Measurements from ENCODE around the gene ANXA4. TPM values are rescaled to one million over a fixed set of nuclear protein-coding genes. Genes with fewer than 3 reads are reported as not detected.
A peak's percentile ranks its signal among the peaks of the same experiment; 100 is the strongest.

Gene ANXA4
- total RNA-seq = 20.2 TPM
- polyA plus RNA-seq (ENCODE audit: insufficient read depth in 1 of 8, insufficient read length in 8 of 8, low replicate concordance in 1 of 8) = 10 to 100 TPM; 24.7 to 51.1 (median 31.0) TPM
- long read RNA-seq, donor 1, partial matches to known transcripts = 0 of 2 reads
- long read RNA-seq, donor 1, other reads (novel, unspliced or antisense) = 0 of 2 reads
- long read RNA-seq, donor 2, partial matches to known transcripts = 0 of 1 reads
- long read RNA-seq, donor 2, other reads (novel, unspliced or antisense) = 0 of 1 reads
- long read RNA-seq, donor 3, partial matches to known transcripts = 0 of 4 reads
- long read RNA-seq, donor 3, other reads (novel, unspliced or antisense) = 0 of 4 reads
- long read RNA-seq, donor 4, transcript ANXA4-201 (13 exons, 2,799 nt) = major isoform, 7 of 7 reads
- long read RNA-seq, donor 4, partial matches to known transcripts = 0 of 7 reads
- long read RNA-seq, donor 4, other reads (novel, unspliced or antisense) = 0 of 7 reads
- long read RNA-seq, donor 5, transcript ANXA4-201 (13 exons, 2,799 nt) = major isoform, 13 of 13 reads
- long read RNA-seq, donor 5, partial matches to known transcripts = 0 of 13 reads
- long read RNA-seq, donor 5, other reads (novel, unspliced or antisense) = 0 of 13 reads
- long read RNA-seq, donor 6, full-length matches to known transcripts = 6 of 6 reads
- long read RNA-seq, donor 6, partial matches to known transcripts = 0 of 6 reads
- long read RNA-seq, donor 6, other reads (novel, unspliced or antisense) = 0 of 6 reads
- long read RNA-seq, donor 7, full-length matches to known transcripts = 8 of 8 reads
- long read RNA-seq, donor 7, partial matches to known transcripts = 0 of 8 reads
- long read RNA-seq, donor 7, other reads (novel, unspliced or antisense) = 0 of 8 reads
- long read RNA-seq, donor 8, full-length matches to known transcripts = 11 of 11 reads
- long read RNA-seq, donor 8, partial matches to known transcripts = 0 of 11 reads
- long read RNA-seq, donor 8, other reads (novel, unspliced or antisense) = 0 of 11 reads
- long read RNA-seq, donor 9, transcript ANXA4-201 (13 exons, 2,799 nt) = major isoform, 10 of 10 reads
- long read RNA-seq, donor 9, partial matches to known transcripts = 0 of 10 reads
- long read RNA-seq, donor 9, other reads (novel, unspliced or antisense) = 0 of 10 reads
- long read RNA-seq, donor 10, transcript ANXA4-201 (13 exons, 2,799 nt) = major isoform, 7 of 7 reads
- long read RNA-seq, donor 10, partial matches to known transcripts = 0 of 7 reads
- long read RNA-seq, donor 10, other reads (novel, unspliced or antisense) = 0 of 7 reads
- long read RNA-seq, donor 11, full-length matches to known transcripts = 8 of 8 reads
- long read RNA-seq, donor 11, partial matches to known transcripts = 0 of 8 reads
- long read RNA-seq, donor 11, other reads (novel, unspliced or antisense) = 0 of 8 reads

GRCh38 chr2:69741575-69742321, at the start of gene ANXA4:
Gene ANXA4, plus strand, starts transcription at chr2:69742134. Its CDS starts 39,432 bp downstream, at chr2:69781566.
- WGBS (ENCODE audit: insufficient coverage) = under 1% methylated on average over 73 of the region's 75 CpGs
- H3K27me3 ChIP-seq (ENCODE audit: control insufficient read depth, insufficient read depth, low read length) = no peaks in the 10 kb centered on the region
- peak; percentile 82 for DNase-seq
- peak within 1 kb of the TSS; percentile 97 for H3K27ac ChIP-seq (ENCODE audit: low read length)
- no peaks in the 10 kb centered on the region for H3K9me3 ChIP-seq (replicated peaks; ENCODE audit: control insufficient read depth, low read depth, low read length)
- H3K4me1 ChIP-seq (ENCODE audit: control insufficient read depth, insufficient read depth, low read length) = peaks cover 13% of the 10 kb centered on the region
- peak within 1 kb of the TSS; percentile 66 for H3K4me3 ChIP-seq (ENCODE audit: low read length)
- H3K36me3 ChIP-seq (ENCODE audit: control insufficient read depth, insufficient read depth, low read length) = no peaks in the 10 kb centered on the region

GRCh38 chr2:69692424-69692823, 49.5 kb upstream of the ANXA4 start:
- H3K27ac ChIP-seq (ENCODE audit: low read length) = no peak overlapping the region
- no peak for DNase-seq
- no peaks in the 10 kb centered on the region for H3K36me3 ChIP-seq (ENCODE audit: control insufficient read depth, insufficient read depth, low read length)
- H3K9me3 ChIP-seq (replicated peaks; ENCODE audit: control insufficient read depth, low read depth, low read length) = no peaks in the 10 kb centered on the region
- WGBS (ENCODE audit: insufficient coverage) = no CpG with 5 or more reads among the region's 2 CpGs
- no peak overlapping the region for H3K4me3 ChIP-seq (ENCODE audit: low read length)
- H3K4me1 ChIP-seq (ENCODE audit: control insufficient read depth, insufficient read depth, low read length) = peaks cover 7% of the 10 kb centered on the region
- H3K27me3 ChIP-seq (ENCODE audit: control insufficient read depth, insufficient read depth, low read length) = no peaks in the 10 kb centered on the region

GRCh38 chr2:69693059-69693774, 48.7 kb upstream of the ANXA4 start:
- Histone ChIP-seq H3K27ac (ENCODE audit: low read length) (no peak overlapping the region), H3K4me3 (ENCODE audit: low read length) (no peak overlapping the region), H3K4me1 (ENCODE audit: control insufficient read depth, insufficient read depth, low read length) (peaks cover 7% of the 10 kb centered on the region), H3K27me3 (ENCODE audit: control insufficient read depth, insufficient read depth, low read length) (no peaks in the 10 kb centered on the region), H3K9me3 (replicated peaks; ENCODE audit: control insufficient read depth, low read depth, low read length) (no peaks in the 10 kb centered on the region), H3K36me3 (ENCODE audit: control insufficient read depth, insufficient read depth, low read length) (no peaks in the 10 kb centered on the region)
- DNase-seq = no peak
- 26% methylated on average over 3 of the region's 4 CpGs for WGBS (ENCODE audit: insufficient coverage)

- Histone ChIP-seq H3K27ac (ENCODE audit: low read length) (no peak overlapping the region), H3K36me3 (ENCODE audit: control insufficient read depth, insufficient read depth, low read length) (no peaks in the 10 kb centered on the region)
Measured at GRCh38 chr2:69693775-69694450, 48.0 kb upstream of the ANXA4 start.

GRCh38 chr2:69694894-69695849, 46.8 kb upstream of the ANXA4 start:
- H3K4me3 ChIP-seq (ENCODE audit: low read length) = no peak overlapping the region
- WGBS (ENCODE audit: insufficient coverage) = 76% methylated on average over 7 of the region's 12 CpGs
- no peaks in the 10 kb centered on the region for H3K36me3 ChIP-seq (ENCODE audit: control insufficient read depth, insufficient read depth, low read length)
- no peaks in the 10 kb centered on the region for H3K27me3 ChIP-seq (ENCODE audit: control insufficient read depth, insufficient read depth, low read length)
- peaks cover 7% of the 10 kb centered on the region for H3K4me1 ChIP-seq (ENCODE audit: control insufficient read depth, insufficient read depth, low read length)
- H3K9me3 ChIP-seq (replicated peaks; ENCODE audit: control insufficient read depth, low read depth, low read length) = no peaks in the 10 kb centered on the region
- peak; percentile 56 for DNase-seq
- H3K27ac ChIP-seq (ENCODE audit: low read length) = no peak overlapping the region

More at GRCh38 chr2:69693775-69694450, 48.0 kb upstream of the ANXA4 start:
- H3K9me3 ChIP-seq (replicated peaks; ENCODE audit: control insufficient read depth, low read depth, low read length) = no peaks in the 10 kb centered on the region
- H3K27me3 ChIP-seq (ENCODE audit: control insufficient read depth, insufficient read depth, low read length) = no peaks in the 10 kb centered on the region
- peaks cover 7% of the 10 kb centered on the region for H3K4me1 ChIP-seq (ENCODE audit: control insufficient read depth, insufficient read depth, low read length)
- DNase-seq = no peak
- H3K4me3 ChIP-seq (ENCODE audit: low read length) = no peak overlapping the region
- WGBS (ENCODE audit: insufficient coverage) = 60% methylated on average over 1 of the region's 6 CpGs

GRCh38 chr2:69695850-69696216, 46.1 kb upstream of the ANXA4 start:
- peaks cover 7% of the 10 kb centered on the region for H3K4me1 ChIP-seq (ENCODE audit: control insufficient read depth, insufficient read depth, low read length)
- no CpG with 5 or more reads among the region's 2 CpGs for WGBS (ENCODE audit: insufficient coverage)
- H3K27me3 ChIP-seq (ENCODE audit: control insufficient read depth, insufficient read depth, low read length) = no peaks in the 10 kb centered on the region
- H3K27ac ChIP-seq (ENCODE audit: low read length) = no peak overlapping the region
- no peaks in the 10 kb centered on the region for H3K36me3 ChIP-seq (ENCODE audit: control insufficient read depth, insufficient read depth, low read length)
- no peaks in the 10 kb centered on the region for H3K9me3 ChIP-seq (replicated peaks; ENCODE audit: control insufficient read depth, low read depth, low read length)
- DNase-seq = no peak
- H3K4me3 ChIP-seq (ENCODE audit: low read length) = no peak overlapping the region

GRCh38 chr2:69700381-69700780, 41.6 kb upstream of the ANXA4 start:
- H3K4me3 ChIP-seq (ENCODE audit: low read length) = no peak overlapping the region
- WGBS (ENCODE audit: insufficient coverage) = no CpG with 5 or more reads among the region's 5 CpGs

More at GRCh38 chr2:69700381-69700780, 41.6 kb upstream of the ANXA4 start:
- Histone ChIP-seq H3K27me3 (ENCODE audit: control insufficient read depth, insufficient read depth, low read length) (no peaks in the 10 kb centered on the region), H3K27ac (ENCODE audit: low read length) (no peak overlapping the region), H3K4me1 (ENCODE audit: control insufficient read depth, insufficient read depth, low read length) (no peaks in the 10 kb centered on the region), H3K9me3 (replicated peaks; ENCODE audit: control insufficient read depth, low read depth, low read length) (no peaks in the 10 kb centered on the region), H3K36me3 (ENCODE audit: control insufficient read depth, insufficient read depth, low read length) (no peaks in the 10 kb centered on the region)
- DNase-seq = no peak
